Rectal smooth muscle tissue (tissue), 1 donor: ENCODE measurements around the gene SDS.

Experiments used
- H3K27ac ChIP-seq: one replicate; pipeline ENCODE4 v1.7.0; 2013; ENCODE audit warnings: low read depth, low read length, inconsistent platforms
- H3K27me3 ChIP-seq: one replicate; pipeline ENCODE4 v1.7.0; 2013; ENCODE audit warnings: low read length; ENCODE audit not compliant: control insufficient read depth, insufficient read depth
- H3K36me3 ChIP-seq: one replicate; pipeline ENCODE4 v1.7.0; 2013; ENCODE audit warnings: low read length; ENCODE audit not compliant: control insufficient read depth, insufficient read depth
- H3K4me1 ChIP-seq: one replicate; pipeline ENCODE4 v1.7.0; 2013; ENCODE audit warnings: low read length; ENCODE audit not compliant: control insufficient read depth, insufficient read depth
- H3K4me3 ChIP-seq: one replicate; pipeline ENCODE4 v1.7.0; 2013; ENCODE audit warnings: low read length
- H3K9ac ChIP-seq: one replicate; pipeline ENCODE4 v1.7.0; 2013; ENCODE audit warnings: low read length

The SDS gene

GRCh38 chr12:113378291-113378690, 25.4 kb downstream of the SDS start:
- Histone ChIP-seq H3K36me3 (peaks cover 12% of the 10 kb centered on the region), H3K27ac (no peak overlapping the region), H3K4me3 (no peak overlapping the region), H3K27me3 (no peaks in the 10 kb centered on the region), H3K4me1 (no peaks in the 10 kb centered on the region), H3K9ac (no peak overlapping the region)

DNA sequence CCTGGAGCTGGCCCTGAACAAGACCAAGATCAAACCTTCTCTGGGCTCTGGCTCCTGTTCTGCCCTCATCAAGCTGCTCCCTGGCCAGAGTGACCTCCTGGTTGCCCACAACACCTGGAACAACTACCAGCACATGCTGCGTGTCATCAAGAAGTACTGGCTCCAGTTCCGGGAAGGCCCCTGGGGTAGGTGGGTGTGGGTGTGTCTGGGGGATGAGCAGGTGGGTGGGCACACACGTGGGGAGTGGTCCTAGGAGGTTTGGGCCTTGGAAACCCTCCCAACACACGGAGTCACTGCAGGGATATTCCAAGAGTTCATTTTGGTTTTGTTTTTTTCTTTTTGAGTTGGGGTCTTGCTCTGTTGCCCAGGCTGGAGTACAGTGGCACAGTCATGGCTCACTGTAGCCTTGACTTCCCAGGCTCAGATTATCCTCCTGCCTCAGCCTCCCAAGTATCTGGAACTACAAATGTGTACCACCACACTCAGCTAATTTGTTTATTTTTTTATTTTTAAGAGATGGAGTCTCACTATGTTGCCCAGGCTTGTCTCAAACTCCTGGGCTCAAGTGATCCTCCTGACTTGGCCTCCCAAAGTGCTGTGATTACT, 28.8 kb downstream of the SDS start:
- no peaks in the 10 kb centered on the region for H3K4me1 ChIP-seq
- no peak overlapping the region for H3K4me3 ChIP-seq
- no peak overlapping the region for H3K9ac ChIP-seq
- H3K27me3 ChIP-seq, result no peaks in the 10 kb centered on the region
- H3K27ac ChIP-seq, result no peak overlapping the region
- H3K36me3 ChIP-seq, result peaks cover 8% of the 10 kb centered on the region

GRCh38 chr12:113373969-113374368, 29.7 kb downstream of the SDS start:
- Histone ChIP-seq H3K9ac (no peak overlapping the region), H3K36me3 (peaks cover 8% of the 10 kb centered on the region), H3K4me1 (no peaks in the 10 kb centered on the region), H3K4me3 (no peak overlapping the region), H3K27me3 (no peaks in the 10 kb centered on the region), H3K27ac (no peak overlapping the region)

DNA sequence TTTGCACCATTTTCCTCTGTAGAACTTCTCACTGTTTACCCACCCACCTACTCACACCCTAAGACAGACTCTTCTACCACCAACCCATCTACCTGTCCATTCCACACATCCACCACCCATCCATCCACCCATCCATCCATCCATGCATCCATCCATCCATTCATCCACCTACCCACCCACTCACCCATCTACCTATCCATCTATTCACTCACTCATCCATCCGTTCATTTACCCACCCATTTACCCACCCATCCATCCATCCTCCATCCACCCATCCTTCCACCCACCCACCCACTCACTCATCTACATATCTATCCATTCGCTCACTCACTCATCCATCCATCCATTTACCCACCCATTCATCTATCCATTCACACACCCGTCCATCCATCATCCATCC, 30.2 kb downstream of the SDS start:
- Histone ChIP-seq H3K4me3 (no peak overlapping the region), H3K27ac (no peak overlapping the region), H3K4me1 (no peaks in the 10 kb centered on the region), H3K27me3 (no peaks in the 10 kb centered on the region), H3K9ac (no peak overlapping the region), H3K36me3 (peaks cover 8% of the 10 kb centered on the region)

DNA sequence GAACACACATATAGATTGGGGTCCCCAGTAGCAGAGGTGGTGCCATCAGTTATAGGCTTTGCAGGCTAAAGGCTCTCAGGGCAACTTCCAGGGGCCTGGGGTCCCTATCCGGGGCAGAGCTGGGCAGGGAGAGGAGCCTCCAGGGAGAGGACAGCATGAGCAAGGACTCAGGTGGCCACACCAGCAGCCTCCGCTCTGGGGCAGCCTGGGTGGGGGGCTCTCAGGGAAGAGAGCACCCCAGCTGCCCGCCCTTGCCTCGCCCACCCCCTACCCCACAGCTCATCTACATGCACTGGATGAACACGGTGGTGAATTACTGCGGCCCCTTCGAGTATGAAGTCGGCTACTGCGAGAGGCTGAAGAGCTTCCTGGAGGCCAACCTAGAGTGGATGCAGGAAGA, 31.3 kb downstream of the SDS start:
- H3K9ac ChIP-seq, result no peak overlapping the region

GRCh38 chr12:113371808-113372207, 31.9 kb downstream of the SDS start:
- H3K27me3 ChIP-seq, result no peaks in the 10 kb centered on the region
- H3K4me3 ChIP-seq, result no peak overlapping the region
- no peak overlapping the region for H3K9ac ChIP-seq
- H3K36me3 ChIP-seq, result peaks cover 8% of the 10 kb centered on the region
- H3K27ac ChIP-seq, result no peak overlapping the region
- no peaks in the 10 kb centered on the region for H3K4me1 ChIP-seq

More for the DNA sequence above, 31.3 kb downstream of the SDS start:
- Histone ChIP-seq H3K4me1 (no peaks in the 10 kb centered on the region), H3K36me3 (peaks cover 8% of the 10 kb centered on the region), H3K4me3 (no peak overlapping the region), H3K27ac (no peak overlapping the region), H3K27me3 (no peaks in the 10 kb centered on the region)

- no peaks in the 10 kb centered on the region for H3K4me1 ChIP-seq
- H3K27ac ChIP-seq, result no peak overlapping the region
- H3K4me3 ChIP-seq, result no peak overlapping the region
- H3K9ac ChIP-seq, result no peak overlapping the region
- peaks cover 5% of the 10 kb centered on the region for H3K36me3 ChIP-seq
- H3K27me3 ChIP-seq, result no peaks in the 10 kb centered on the region
These were observed 32.6 kb downstream of the SDS start for GRCh38 chr12:113370923-113371682.

DNA sequence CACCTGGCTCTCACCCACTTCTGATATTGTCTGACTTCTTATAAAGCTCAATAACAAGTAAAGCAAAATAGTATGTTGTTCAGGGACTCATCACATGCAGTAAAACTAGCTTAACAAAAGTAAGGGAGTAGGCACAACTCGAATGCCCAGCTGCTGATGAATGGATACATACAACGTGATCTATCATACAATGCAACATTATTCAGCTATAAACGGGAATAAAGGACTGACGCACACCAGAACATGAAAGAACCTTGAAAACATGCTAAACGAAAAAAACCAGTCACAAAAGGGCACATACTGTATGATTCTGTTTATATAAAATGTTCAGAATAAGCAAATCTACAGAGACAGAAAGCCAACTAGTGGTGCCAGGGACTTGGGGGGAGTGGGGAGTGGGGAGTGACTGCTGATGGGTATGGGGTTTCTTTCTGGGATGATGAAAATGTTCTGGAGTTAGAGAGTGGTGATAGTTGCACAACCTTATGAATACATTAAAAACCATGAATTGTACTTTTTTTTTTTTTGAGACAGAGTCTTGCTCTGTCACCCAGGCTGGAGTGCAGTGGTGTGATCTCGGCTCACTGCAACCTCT, 34.2 kb downstream of the SDS start:
- Histone ChIP-seq H3K4me1 (no peaks in the 10 kb centered on the region), H3K36me3 (peaks cover 2% of the 10 kb centered on the region), H3K27ac (no peak overlapping the region), H3K27me3 (no peaks in the 10 kb centered on the region), H3K4me3 (no peak overlapping the region), H3K9ac (no peak overlapping the region)

DNA sequence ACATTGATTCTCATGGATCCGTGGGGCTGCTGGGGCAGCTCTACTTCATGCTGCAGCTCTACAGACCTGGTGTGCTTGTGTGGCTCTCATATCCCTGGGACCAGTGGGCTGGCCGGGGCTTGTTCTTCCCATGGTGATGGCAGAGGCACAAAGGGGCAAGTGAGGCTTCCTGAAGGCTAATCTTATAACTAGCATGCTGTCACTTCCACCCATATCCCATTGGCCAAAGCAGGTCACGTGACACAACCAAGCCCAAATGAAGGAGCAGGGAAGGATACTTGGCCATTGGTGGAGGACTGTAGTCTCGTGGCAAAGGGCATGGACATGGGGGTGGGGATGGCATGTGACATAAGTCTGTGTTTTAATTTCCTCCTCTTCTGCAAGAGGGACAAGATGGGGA, 35.4 kb downstream of the SDS start:
- Histone ChIP-seq H3K4me3 (no peak overlapping the region), H3K27ac (no peak overlapping the region), H3K9ac (no peak overlapping the region), H3K27me3 (no peaks in the 10 kb centered on the region), H3K4me1 (no peaks in the 10 kb centered on the region), H3K36me3 (no peaks in the 10 kb centered on the region)

DNA sequence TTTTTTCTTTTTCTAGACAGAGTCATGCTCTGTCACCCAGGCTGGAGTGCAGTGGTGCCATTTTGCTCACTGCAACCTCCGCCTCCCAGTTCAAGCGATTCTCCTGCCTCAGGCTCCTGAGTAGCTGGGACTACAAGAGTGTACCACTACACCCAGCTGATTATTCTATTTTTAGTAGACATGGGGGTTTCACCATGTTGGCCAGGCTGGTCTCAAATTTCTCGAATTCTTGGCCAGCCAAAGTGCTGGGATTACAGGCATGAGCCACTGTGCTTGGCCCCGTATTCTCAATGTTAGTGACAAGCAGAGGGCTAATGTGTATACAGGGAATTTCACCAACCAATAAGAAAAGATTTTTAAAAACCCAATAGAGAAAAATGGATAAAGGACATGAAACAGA, 36.9 kb downstream of the SDS start:
- H3K27ac ChIP-seq, result no peak overlapping the region
- H3K4me3 ChIP-seq, result no peak overlapping the region

DNA sequence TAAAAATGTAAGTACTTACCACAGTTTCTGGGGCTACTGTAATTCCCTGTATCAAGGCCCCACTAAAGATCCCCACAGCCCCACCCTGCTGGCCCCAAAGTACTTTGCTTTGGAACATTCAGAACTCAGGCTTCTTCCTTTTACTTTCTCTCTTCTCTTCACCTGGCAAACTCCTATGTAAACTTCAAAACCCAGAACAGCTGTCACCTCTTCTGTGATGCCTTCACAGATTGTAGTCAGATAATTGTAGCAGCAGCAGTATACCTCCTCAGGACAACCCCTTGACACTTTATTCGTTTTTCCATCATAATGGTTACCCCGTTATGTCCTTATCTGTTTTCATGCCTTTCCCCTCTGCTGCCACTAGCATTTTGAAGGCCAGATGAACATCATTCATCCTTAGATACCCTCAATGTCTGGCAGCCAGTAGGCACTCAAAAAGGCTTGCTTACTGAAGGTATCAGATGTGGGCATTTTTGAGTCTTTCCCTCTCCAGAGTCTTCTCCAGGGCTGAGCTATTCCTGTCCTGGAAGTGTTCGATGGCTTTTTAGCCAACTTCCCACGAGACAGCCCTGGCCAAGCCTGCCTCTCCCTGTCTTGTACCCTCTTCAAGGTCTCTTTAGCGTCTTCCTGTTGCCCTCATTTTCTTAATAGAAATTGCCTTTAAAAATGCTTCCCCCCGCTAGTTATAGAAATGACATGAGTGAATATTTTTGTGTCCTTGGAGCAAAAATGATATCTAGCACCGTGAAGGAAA, 37.9 kb downstream of the SDS start:
- Histone ChIP-seq H3K4me1 (no peaks in the 10 kb centered on the region), H3K9ac (no peak overlapping the region), H3K27me3 (no peaks in the 10 kb centered on the region), H3K4me3 (no peak overlapping the region), H3K36me3 (no peaks in the 10 kb centered on the region), H3K27ac (no peak overlapping the region)

More for the DNA sequence above, 36.9 kb downstream of the SDS start:
- no peaks in the 10 kb centered on the region for H3K36me3 ChIP-seq
- H3K9ac ChIP-seq, result no peak overlapping the region
- no peaks in the 10 kb centered on the region for H3K27me3 ChIP-seq
- no peaks in the 10 kb centered on the region for H3K4me1 ChIP-seq

DNA sequence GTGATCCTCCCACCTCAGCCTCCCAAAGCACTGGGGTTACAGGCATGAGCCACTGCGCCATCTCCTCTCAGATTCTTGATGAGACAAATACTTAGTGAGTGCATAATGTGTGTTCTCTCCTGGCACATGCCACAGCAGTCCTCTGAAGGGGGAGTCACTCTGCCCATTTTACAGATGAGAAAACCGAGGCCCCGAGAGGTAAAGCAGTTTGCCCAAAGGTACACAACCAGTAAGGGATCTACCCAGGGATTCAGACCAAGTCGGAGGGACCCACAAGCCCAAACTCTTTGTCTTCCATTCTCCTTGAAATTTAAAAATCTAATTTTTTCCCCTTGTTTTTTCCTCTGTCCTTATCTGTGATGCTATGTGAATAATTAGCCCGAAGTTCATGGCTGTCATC, 39.0 kb downstream of the SDS start:
- no peak overlapping the region for H3K4me3 ChIP-seq
- H3K36me3 ChIP-seq, result no peaks in the 10 kb centered on the region
- no peaks in the 10 kb centered on the region for H3K27me3 ChIP-seq
- H3K4me1 ChIP-seq, result no peaks in the 10 kb centered on the region
- no peak overlapping the region for H3K9ac ChIP-seq
- H3K27ac ChIP-seq, result no peak overlapping the region
